NB4 (cell line): Measurements from ENCODE around the gene DSG3.

Experiments used
- CTCF ChIP-seq: IDR thresholded peaks from one replicate; pipeline ENCODE4 v1.5.1; 2012; ENCODE audit warnings: low read depth, low read length
- MAX ChIP-seq: IDR thresholded peaks from 2 replicates; pipeline ENCODE4 v1.6.1; 2011; ENCODE audit warnings: low read depth, low read length
- MYC ChIP-seq: IDR thresholded peaks from 2 replicates; pipeline ENCODE4 v1.6.1; 2011; ENCODE audit warnings: low read depth, low read length
- POLR2A ChIP-seq: IDR thresholded peaks from 2 replicates; pipeline ENCODE4 v1.6.1; 2011; ENCODE audit warnings: mild to moderate bottlenecking; ENCODE audit not compliant: insufficient read length; ENCODE audit errors: extremely low read depth

DNA sequence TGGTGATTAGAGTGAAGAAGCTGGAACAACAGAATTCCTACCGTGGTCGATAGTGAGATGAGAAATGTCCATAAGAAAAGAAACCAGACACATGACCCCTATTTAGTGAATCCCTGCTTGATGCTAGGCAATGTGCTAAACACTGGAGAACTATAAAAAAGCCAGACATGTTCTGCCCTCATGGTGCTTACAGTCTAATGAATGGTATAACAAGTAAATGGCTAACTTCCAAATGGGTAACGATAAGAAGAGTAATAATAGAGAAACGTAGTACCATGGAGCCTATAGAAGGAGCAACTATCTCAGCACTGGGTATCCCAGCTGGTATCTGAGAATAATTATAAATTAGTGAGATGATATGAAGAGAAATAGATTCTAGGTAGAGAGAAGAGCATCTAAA lies 55.5 kb downstream of the DSG3 start:
- no peak for TF ChIP-seq POLR2A
- no peak for TF ChIP-seq MYC
- TF ChIP-seq CTCF, result no peak
- TF ChIP-seq MAX, result no peak
